ENCODE data around the gene RFX2.

The RFX2 gene
- total RNA-seq: 4.7 to 10.1 (median 7.9) reads per million in 3 donors

DNA sequence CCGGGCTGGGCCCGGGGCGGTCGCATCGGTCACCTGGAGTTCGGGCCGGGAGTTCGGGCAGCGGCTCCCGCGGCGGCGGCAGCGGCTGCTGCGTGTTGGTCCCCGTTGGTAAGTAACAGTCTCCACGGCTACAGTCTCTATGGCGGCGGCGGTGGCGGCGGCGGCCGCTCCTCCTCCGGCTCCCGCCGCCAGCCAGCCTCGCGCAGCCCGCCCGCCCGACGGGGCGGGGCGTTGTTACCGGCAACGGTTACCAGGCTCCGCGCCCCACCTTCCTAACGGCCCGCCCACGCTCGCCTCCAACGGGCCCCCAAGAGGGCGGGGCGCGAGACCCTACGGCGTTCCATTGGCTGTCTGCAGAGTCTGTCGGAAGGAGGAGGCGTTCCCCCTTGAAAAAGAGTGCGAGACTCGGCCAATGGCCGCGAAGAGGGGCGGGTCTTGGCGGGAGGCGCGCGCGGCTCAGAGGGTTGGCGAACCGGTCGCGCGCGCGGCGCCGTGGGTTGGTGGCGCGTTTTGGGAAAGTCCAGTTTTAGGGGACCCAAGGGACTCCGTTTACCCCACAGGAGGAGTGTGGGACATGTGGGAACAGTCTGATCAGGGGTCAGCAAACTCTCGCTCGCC is at the start of gene RFX2:
TSS of gene RFX2 (minus strand) at position 141 of the 618 bp plus-strand sequence. CDS start 63,004 bp downstream, outside the sequence.
- no peaks in the 10 kb centered on the region for H3K9me3 ChIP-seq (ENCODE audit: control insufficient read depth, low read length)
- peaks cover 15% of the 10 kb centered on the region for H3K4me1 ChIP-seq (ENCODE audit: control insufficient read depth, insufficient read depth, low read length, poor library complexity, severe bottlenecking)
- H3K27me3 ChIP-seq (replicated peaks; ENCODE audit: control insufficient read depth, insufficient read depth, low read length, poor library complexity, severe bottlenecking): no peaks in the 10 kb centered on the region
- peak within 1 kb of the TSS; percentile 56 for H3K27ac ChIP-seq (ENCODE audit: insufficient read depth, low read length, poor library complexity, severe bottlenecking)
- peak within 1 kb of the TSS; percentile 69 for H3K4me3 ChIP-seq (ENCODE audit: insufficient read depth, low read depth, low read length, poor library complexity, severe bottlenecking)
- DNase-seq: peak; percentile 97 to 99 (median 98)
- no peaks in the 10 kb centered on the region for H3K36me3 ChIP-seq (ENCODE audit: control insufficient read depth, insufficient read depth, low read length)

DNA sequence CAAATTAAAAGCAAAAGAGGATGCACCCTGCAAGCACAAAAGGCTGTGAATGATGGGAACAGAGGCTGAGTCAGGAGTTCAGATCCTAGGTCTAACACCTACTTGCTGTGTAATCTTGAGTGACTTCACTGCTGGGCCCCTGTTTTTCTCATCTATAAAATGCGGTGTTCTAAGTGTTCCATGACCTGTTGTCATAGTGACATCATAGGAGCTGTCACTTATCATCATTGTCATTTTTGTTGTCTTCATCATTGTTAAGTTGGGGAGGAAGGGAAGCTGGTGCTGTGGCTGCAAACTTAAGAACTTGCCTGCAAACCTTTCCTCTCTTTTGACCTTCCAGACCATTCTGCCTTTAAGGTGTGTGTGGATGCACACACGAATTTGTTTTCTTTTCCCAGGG is 45.7 kb upstream of the RFX2 start:
- Histone ChIP-seq H3K4me1 (ENCODE audit: control insufficient read depth, insufficient read depth, low read length, poor library complexity, severe bottlenecking) (no peaks in the 10 kb centered on the region), H3K36me3 (ENCODE audit: control insufficient read depth, insufficient read depth, low read length) (no peaks in the 10 kb centered on the region), H3K27me3 (replicated peaks; ENCODE audit: control insufficient read depth, insufficient read depth, low read length, poor library complexity, severe bottlenecking) (no peaks in the 10 kb centered on the region), H3K9me3 (ENCODE audit: control insufficient read depth, low read length) (no peaks in the 10 kb centered on the region), H3K27ac (ENCODE audit: insufficient read depth, low read length, poor library complexity, severe bottlenecking) (no peak overlapping the region), H3K4me3 (ENCODE audit: insufficient read depth, low read depth, low read length, poor library complexity, severe bottlenecking) (no peak overlapping the region)
- no peak for DNase-seq

DNA sequence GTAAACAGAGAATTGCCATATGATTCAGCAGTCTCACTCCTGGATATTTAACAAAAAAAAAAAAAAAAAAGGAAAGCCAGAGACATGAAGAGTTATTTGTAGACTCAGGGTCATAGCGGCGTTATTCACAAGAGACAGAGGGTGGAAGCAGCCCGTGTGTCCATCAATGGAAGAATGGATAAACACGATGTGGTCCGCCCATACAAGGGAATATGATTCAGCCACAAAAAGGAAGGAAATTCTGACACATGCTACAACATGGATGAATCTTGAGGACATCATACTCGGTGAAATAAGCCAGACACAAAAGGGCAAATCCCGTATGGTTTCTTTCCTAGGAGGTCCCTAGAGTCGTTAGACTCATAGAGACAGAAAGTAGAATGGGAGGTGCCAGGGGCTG is 40.0 kb upstream of the RFX2 start:
- H3K4me3 ChIP-seq (ENCODE audit: insufficient read depth, low read depth, low read length, poor library complexity, severe bottlenecking): no peak overlapping the region
- H3K9me3 ChIP-seq (ENCODE audit: control insufficient read depth, low read length): no peaks in the 10 kb centered on the region
- no peaks in the 10 kb centered on the region for H3K4me1 ChIP-seq (ENCODE audit: control insufficient read depth, insufficient read depth, low read length, poor library complexity, severe bottlenecking)
- no peaks in the 10 kb centered on the region for H3K27me3 ChIP-seq (replicated peaks; ENCODE audit: control insufficient read depth, insufficient read depth, low read length, poor library complexity, severe bottlenecking)
- no peak overlapping the region for H3K27ac ChIP-seq (ENCODE audit: insufficient read depth, low read length, poor library complexity, severe bottlenecking)
- DNase-seq: no peak
- H3K36me3 ChIP-seq (ENCODE audit: control insufficient read depth, insufficient read depth, low read length): no peaks in the 10 kb centered on the region

DNA sequence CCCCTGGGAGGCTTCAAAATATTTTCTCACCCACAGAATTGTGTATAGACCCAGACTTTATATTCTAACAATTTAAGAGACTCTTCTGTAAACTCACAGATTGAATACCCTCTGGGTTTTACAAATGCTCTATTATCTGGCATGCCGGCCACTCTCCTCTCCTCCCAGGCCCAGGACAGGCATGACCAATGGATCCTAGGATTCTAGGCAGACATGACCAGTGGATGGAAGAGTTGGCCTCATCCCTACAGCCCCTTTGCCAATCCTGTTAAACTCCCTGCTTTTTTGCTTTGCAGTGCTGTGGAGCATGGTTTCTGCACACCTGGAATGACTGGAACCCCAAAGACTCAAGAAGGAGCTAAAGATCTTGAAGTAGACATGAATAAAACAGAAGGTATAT is 30.9 kb upstream of the RFX2 start:
- H3K27ac ChIP-seq (ENCODE audit: insufficient read depth, low read length, poor library complexity, severe bottlenecking): no peak overlapping the region
- DNase-seq: no peak
- no peaks in the 10 kb centered on the region for H3K36me3 ChIP-seq (ENCODE audit: control insufficient read depth, insufficient read depth, low read length)
- H3K4me1 ChIP-seq (ENCODE audit: control insufficient read depth, insufficient read depth, low read length, poor library complexity, severe bottlenecking): no peaks in the 10 kb centered on the region
- H3K9me3 ChIP-seq (ENCODE audit: control insufficient read depth, low read length): no peaks in the 10 kb centered on the region
- H3K27me3 ChIP-seq (replicated peaks; ENCODE audit: control insufficient read depth, insufficient read depth, low read length, poor library complexity, severe bottlenecking): no peaks in the 10 kb centered on the region
- H3K4me3 ChIP-seq (ENCODE audit: insufficient read depth, low read depth, low read length, poor library complexity, severe bottlenecking): no peak overlapping the region

DNA sequence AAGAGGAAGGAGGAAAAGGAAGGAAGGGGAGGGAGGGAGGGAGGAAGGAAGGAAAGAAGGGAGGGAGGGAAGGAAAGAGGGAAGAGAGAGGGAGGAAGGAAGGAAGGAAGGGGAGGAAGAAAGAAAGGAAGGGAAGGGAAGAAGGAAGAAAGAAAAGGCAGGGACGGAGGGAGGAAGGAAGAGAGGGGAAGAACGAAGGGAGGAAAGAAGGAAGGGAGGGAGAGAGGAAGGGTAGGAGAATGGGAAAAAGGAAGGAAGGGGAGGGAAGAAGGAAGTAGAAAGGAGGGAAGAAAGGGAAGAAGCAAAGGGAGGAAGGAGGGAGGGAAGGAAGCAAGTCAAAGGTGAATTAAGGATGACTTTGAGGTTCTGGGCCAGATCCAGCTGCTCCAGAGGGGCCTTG is 28.2 kb upstream of the RFX2 start:
- no peak overlapping the region for H3K27ac ChIP-seq (ENCODE audit: insufficient read depth, low read length, poor library complexity, severe bottlenecking)
- no peaks in the 10 kb centered on the region for H3K36me3 ChIP-seq (ENCODE audit: control insufficient read depth, insufficient read depth, low read length)
- H3K27me3 ChIP-seq (replicated peaks; ENCODE audit: control insufficient read depth, insufficient read depth, low read length, poor library complexity, severe bottlenecking): no peaks in the 10 kb centered on the region
- no peak overlapping the region for H3K4me3 ChIP-seq (ENCODE audit: insufficient read depth, low read depth, low read length, poor library complexity, severe bottlenecking)
- H3K9me3 ChIP-seq (ENCODE audit: control insufficient read depth, low read length): no peaks in the 10 kb centered on the region
- no peak for DNase-seq
- no peaks in the 10 kb centered on the region for H3K4me1 ChIP-seq (ENCODE audit: control insufficient read depth, insufficient read depth, low read length, poor library complexity, severe bottlenecking)

DNA sequence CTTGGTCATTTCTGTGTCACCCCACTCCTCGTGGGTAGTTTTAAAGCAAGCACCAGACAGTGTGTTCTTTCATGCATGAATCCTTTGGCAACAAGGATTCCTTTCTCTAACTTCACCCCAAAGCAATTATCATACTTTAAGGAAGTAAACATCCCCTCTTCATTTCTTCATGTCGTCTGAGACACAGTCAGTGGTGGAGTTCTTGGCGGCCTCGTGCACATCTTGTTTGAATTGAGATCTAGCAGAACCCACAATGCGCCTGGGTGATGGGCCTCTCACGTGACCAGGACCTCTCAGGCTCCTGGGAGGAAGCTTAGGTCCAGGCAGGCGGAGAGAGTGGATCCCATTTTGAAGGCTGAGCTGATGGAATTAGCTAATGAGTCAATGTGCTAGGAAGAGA is 27.8 kb upstream of the RFX2 start:
- H3K27ac ChIP-seq (ENCODE audit: insufficient read depth, low read length, poor library complexity, severe bottlenecking): no peak overlapping the region
- H3K4me1 ChIP-seq (ENCODE audit: control insufficient read depth, insufficient read depth, low read length, poor library complexity, severe bottlenecking): no peaks in the 10 kb centered on the region
- no peak overlapping the region for H3K4me3 ChIP-seq (ENCODE audit: insufficient read depth, low read depth, low read length, poor library complexity, severe bottlenecking)
- H3K36me3 ChIP-seq (ENCODE audit: control insufficient read depth, insufficient read depth, low read length): no peaks in the 10 kb centered on the region
- no peaks in the 10 kb centered on the region for H3K9me3 ChIP-seq (ENCODE audit: control insufficient read depth, low read length)
- H3K27me3 ChIP-seq (replicated peaks; ENCODE audit: control insufficient read depth, insufficient read depth, low read length, poor library complexity, severe bottlenecking): no peaks in the 10 kb centered on the region
- no peak for DNase-seq

DNA sequence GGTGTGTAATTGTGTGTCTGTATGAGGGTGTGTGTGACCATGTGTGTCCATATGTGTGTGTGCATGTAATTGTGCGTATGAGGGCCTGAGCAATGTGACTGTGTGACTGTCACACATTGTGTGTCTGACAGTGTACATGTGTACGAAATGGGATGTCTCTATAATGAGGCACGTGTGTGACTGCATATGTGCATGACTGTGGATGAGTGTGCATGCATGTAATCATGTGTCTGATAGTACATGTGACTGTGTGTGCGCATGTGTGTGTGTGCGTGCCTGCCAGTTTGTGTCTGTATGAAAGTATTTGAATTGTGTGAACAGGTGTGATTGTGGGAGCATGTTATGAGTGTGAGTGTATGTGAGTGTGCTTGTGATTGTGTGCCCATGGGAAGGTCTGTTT is 22.9 kb upstream of the RFX2 start:
- Histone ChIP-seq H3K4me1 (ENCODE audit: control insufficient read depth, insufficient read depth, low read length, poor library complexity, severe bottlenecking) (no peaks in the 10 kb centered on the region), H3K9me3 (ENCODE audit: control insufficient read depth, low read length) (no peaks in the 10 kb centered on the region), H3K27ac (ENCODE audit: insufficient read depth, low read length, poor library complexity, severe bottlenecking) (no peak overlapping the region), H3K4me3 (ENCODE audit: insufficient read depth, low read depth, low read length, poor library complexity, severe bottlenecking) (no peak overlapping the region), H3K36me3 (ENCODE audit: control insufficient read depth, insufficient read depth, low read length) (no peaks in the 10 kb centered on the region), H3K27me3 (replicated peaks; ENCODE audit: control insufficient read depth, insufficient read depth, low read length, poor library complexity, severe bottlenecking) (no peaks in the 10 kb centered on the region)
- no peak for DNase-seq

DNA sequence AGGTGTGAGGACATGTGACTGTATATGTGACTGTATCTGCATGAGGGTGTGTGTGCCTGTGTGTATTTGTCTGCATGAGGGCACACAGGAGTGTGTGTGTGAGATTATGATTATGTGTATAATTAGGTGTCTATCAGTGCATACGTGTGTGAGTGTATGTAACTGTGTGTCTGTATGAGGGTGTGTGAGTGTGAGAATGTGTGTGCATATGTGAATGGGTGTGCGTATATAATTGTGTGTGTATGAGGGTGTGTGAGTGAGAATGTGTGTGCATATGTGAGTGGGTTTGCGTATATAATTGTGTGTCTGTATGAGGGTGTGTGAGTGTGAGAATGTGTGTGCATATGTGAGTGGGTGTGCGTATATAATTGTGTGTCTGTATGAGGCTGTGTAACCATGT is 22.2 kb upstream of the RFX2 start:
- no peak overlapping the region for H3K4me3 ChIP-seq (ENCODE audit: insufficient read depth, low read depth, low read length, poor library complexity, severe bottlenecking)
- H3K27ac ChIP-seq (ENCODE audit: insufficient read depth, low read length, poor library complexity, severe bottlenecking): no peak overlapping the region
- H3K36me3 ChIP-seq (ENCODE audit: control insufficient read depth, insufficient read depth, low read length): no peaks in the 10 kb centered on the region
- no peaks in the 10 kb centered on the region for H3K27me3 ChIP-seq (replicated peaks; ENCODE audit: control insufficient read depth, insufficient read depth, low read length, poor library complexity, severe bottlenecking)
- no peaks in the 10 kb centered on the region for H3K4me1 ChIP-seq (ENCODE audit: control insufficient read depth, insufficient read depth, low read length, poor library complexity, severe bottlenecking)
- H3K9me3 ChIP-seq (ENCODE audit: control insufficient read depth, low read length): no peaks in the 10 kb centered on the region
- no peak for DNase-seq

DNA sequence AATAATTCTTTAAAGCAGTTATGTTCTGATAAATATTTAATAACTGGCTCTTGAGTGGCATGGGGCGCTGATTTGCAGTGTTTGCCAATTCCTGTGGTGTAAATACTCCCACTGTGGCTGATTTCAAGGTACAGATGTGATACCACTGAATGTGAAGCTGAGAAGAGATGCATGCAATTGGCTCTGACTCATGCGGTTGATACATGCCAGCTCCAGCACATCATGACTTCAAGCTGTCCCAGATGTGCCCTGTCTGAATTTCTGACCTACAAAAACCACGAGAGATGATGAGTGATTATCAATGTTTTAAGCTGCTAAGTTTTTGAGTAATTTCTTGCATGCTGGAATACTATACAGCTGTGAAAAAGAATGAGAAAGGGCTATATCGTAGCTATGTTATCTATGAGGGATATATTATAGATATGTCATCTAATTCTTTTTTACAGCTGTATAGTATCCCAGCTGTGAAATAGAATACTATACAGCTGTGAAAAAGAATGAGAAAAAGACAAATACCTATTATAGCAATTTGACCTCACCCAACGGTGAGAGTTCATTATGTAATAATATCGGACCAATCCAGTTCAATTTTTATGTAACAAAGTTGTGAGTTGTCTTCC is 17.5 kb upstream of the RFX2 start:
- no peaks in the 10 kb centered on the region for H3K9me3 ChIP-seq (ENCODE audit: control insufficient read depth, low read length)
- no peak for DNase-seq
- H3K27ac ChIP-seq (ENCODE audit: insufficient read depth, low read length, poor library complexity, severe bottlenecking): no peak overlapping the region
- H3K4me1 ChIP-seq (ENCODE audit: control insufficient read depth, insufficient read depth, low read length, poor library complexity, severe bottlenecking): no peaks in the 10 kb centered on the region
- no peaks in the 10 kb centered on the region for H3K36me3 ChIP-seq (ENCODE audit: control insufficient read depth, insufficient read depth, low read length)
- no peaks in the 10 kb centered on the region for H3K27me3 ChIP-seq (replicated peaks; ENCODE audit: control insufficient read depth, insufficient read depth, low read length, poor library complexity, severe bottlenecking)
- no peak overlapping the region for H3K4me3 ChIP-seq (ENCODE audit: insufficient read depth, low read depth, low read length, poor library complexity, severe bottlenecking)

DNA sequence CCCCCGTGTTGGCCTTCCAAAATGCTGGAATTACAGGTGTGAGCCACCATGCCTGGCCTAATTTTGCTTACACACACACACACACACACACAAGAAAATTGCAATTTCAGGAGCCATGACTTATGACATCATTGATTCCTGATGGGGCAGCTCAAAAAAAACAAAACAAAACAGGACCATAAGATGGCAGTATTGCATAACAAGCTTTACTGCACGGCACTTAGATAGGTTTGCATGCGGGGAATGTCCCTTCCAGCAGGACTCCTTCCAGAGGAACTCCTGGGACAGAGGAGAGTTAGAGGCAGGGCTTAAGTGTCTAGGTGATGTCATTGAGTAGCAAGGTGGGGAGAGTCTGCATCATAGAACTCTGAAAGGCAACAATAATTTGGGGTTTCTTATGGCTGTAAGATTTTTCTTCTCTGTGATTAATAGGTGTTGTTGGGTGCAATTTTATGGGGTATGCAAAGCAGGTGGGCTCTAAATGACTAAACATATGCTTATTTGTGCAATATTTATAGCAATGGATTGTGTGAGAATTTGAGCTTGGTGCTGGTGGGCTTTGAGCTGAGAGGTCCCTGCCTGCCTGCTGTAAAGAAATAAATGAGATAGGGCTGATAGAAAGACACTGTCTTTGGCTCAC is 16.2 kb upstream of the RFX2 start:
- no peaks in the 10 kb centered on the region for H3K9me3 ChIP-seq (ENCODE audit: control insufficient read depth, low read length)
- no peak overlapping the region for H3K27ac ChIP-seq (ENCODE audit: insufficient read depth, low read length, poor library complexity, severe bottlenecking)
- H3K4me3 ChIP-seq (ENCODE audit: insufficient read depth, low read depth, low read length, poor library complexity, severe bottlenecking): no peak overlapping the region
- H3K4me1 ChIP-seq (ENCODE audit: control insufficient read depth, insufficient read depth, low read length, poor library complexity, severe bottlenecking): no peaks in the 10 kb centered on the region
- no peaks in the 10 kb centered on the region for H3K36me3 ChIP-seq (ENCODE audit: control insufficient read depth, insufficient read depth, low read length)
- no peak for DNase-seq
- H3K27me3 ChIP-seq (replicated peaks; ENCODE audit: control insufficient read depth, insufficient read depth, low read length, poor library complexity, severe bottlenecking): no peaks in the 10 kb centered on the region

All from effector memory CD4-positive, alpha-beta T cell (primary cell).